Measurements from ENCODE around the gene GRXCR2. TPM values are rescaled to one million over a fixed set of nuclear protein-coding genes. Genes with fewer than 3 reads are reported as not detected.

Gene GRXCR2
- total and polyA plus RNA-seq, 2 of the 13 experiments (the other 11 are each of a cell fraction or from before 2014, with no cell fraction given) = not detected

GRCh38 chr5:145919413-145919812, 46.6 kb upstream of the GRXCR2 start:
- Histone ChIP-seq H3K4me3 (replicated peaks in 1 of 3; ENCODE audit: insufficient read depth in 1 of 3, low read depth in 2 of 3, low read length in 3 of 3) (no peak overlapping the region), H3K79me2 (ENCODE audit: insufficient read depth, low read length) (no peaks in the 10 kb centered on the region), H3K36me3 (replicated peaks in 1 of 2; ENCODE audit: control insufficient read depth in 1 of 2, insufficient read depth in 2 of 2, low read length in 2 of 2) (no peaks in the 10 kb centered on the region), H3K4me2 (ENCODE audit: low read depth, low read length) (no peak overlapping the region), H3K27ac (ENCODE audit: extremely low read length, insufficient read depth, low read length) (no peak overlapping the region), H3K4me1 (ENCODE audit: insufficient read depth, low read length) (peaks cover 22% of the 10 kb centered on the region), H3K27me3 (ENCODE audit: control insufficient read depth in 1 of 2, insufficient read depth in 2 of 2, low read length in 2 of 2) (peaks cover 0 to 18% of the 10 kb centered on the region in 2 experiments; a peak in 2 of 5 replicates), H3K9ac (ENCODE audit: insufficient read depth, low read depth, low read length) (no peak overlapping the region), H4K20me1 (ENCODE audit: insufficient read depth, low read length) (no peaks in the 10 kb centered on the region), H2AFZ (ENCODE audit: low read length) (no peak overlapping the region), H3K9me3 (ENCODE audit: low read length) (no peaks in the 10 kb centered on the region)
- POLR2A ChIA-PET = no interaction called here
- WGBS (ENCODE audit: low lambda C conversion rate) = 68% methylated on average over 6 of the region's 6 CpGs
- TF ChIP-seq ZNF556 (CRISPR knock-in tag; IDR thresholded peaks at IDR 0.05; ENCODE audit: borderline replicate concordance) (no peak), ZNF432 (CRISPR knock-in tag; IDR thresholded peaks at IDR 0.05; ENCODE audit: borderline replicate concordance) (no peak), ZNF841 (CRISPR knock-in tag; IDR thresholded peaks at IDR 0.05; ENCODE audit: borderline replicate concordance) (no peak), HMGXB4 (CRISPR knock-in tag; IDR thresholded peaks at IDR 0.05; ENCODE audit: borderline replicate concordance in 1 of 2, low read depth in 1 of 2) (no peak), GATAD2A (CRISPR knock-in tag; IDR thresholded peaks at IDR 0.05) (no peak), ZNF264 (CRISPR knock-in tag; IDR thresholded peaks at IDR 0.05) (no peak), SIX4 (CRISPR knock-in tag; IDR thresholded peaks at IDR 0.05) (no peak), MIER2 (CRISPR knock-in tag; IDR thresholded peaks at IDR 0.05) (no peak), ISX (CRISPR knock-in tag; conservative IDR thresholded peaks at IDR 0.05) (no peak), ZNF646 (CRISPR knock-in tag; IDR thresholded peaks at IDR 0.05) (no peak), ASH2L (IDR thresholded peaks at IDR 0.05; ENCODE audit: insufficient read length, low read depth, low read length) (no peak)
- CTCF ChIA-PET (ENCODE audit: low intra/inter-chr PET ratio, low total read pairs) = no interaction called here
- ATAC-seq = no peak
- in situ Hi-C loops (cut with HindIII; ENCODE audit: extremely low pct_ligation_motif_present, low pct_unique_long_range_greater_than_20kb) = no loop called here
- no peak for DNase-seq (ENCODE audit: low spot score)
- intact Hi-C loops (cut with micrococcal nuclease; ENCODE audit: unreplicated experiment) = no loop called here
- FAIRE-seq = no peak
- no TSS peak for BruUV-seq (replicated peaks)
